GM18505 (cell line): ENCODE results near the gene CTDSP1.

Source experiments
- ATAC-seq: cut with Tn5 transposase; IDR thresholded peaks from one replicate; pipeline ENCODE4 v1.9.1; 2021; ENCODE audit not compliant: unreplicated experiment
- POLR2A ChIP-seq: IDR thresholded peaks from 4 replicates; pipeline ENCODE4 v1.6.1; 2011; ENCODE audit warnings: borderline replicate concordance; ENCODE audit not compliant: insufficient read depth, insufficient read length; ENCODE audit errors: extremely low read depth

CTDSP1 gene

DNA sequence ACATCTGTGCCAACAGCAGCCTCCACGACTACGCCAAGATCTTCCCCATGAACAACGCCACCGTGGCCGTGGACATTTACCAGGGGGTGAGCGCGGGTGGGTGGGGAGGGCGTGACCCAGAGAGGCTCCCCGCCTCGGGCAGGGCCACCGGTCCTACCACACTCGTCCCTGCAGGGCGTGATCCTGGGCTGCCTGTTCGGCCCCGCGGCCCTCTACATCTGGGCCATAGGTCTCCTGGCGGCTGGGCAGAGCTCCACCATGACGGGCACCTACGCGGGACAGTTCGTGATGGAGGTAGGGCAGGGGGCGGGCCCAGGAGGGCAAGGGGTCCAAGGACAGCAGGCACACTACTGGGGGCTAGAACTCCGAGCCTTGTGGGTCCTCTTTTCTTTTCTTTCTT is 8.5 kb upstream of the CTDSP1 start:
- no peak for ATAC-seq
- no peak for TF ChIP-seq POLR2A

DNA sequence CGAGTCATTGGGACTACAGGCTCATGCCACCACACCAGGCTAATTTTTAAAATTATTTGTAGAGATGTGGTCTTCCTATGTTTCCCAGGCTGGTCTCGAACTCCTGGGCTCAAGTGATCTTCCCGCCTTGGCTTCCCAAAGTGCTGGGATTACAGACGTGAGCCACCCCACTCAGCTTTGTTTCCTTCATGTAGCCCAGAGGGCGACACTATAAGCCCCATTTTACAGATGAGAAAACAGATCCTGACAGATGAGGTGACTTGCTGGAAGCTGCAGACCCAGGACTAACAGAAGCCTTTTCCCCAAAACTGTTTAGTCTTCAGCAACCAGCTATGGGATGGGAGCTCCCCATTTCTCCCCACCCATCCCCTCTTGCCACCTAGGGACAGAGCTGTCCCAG is 7.2 kb upstream of the CTDSP1 start:
- no peak for ATAC-seq
- no peak for TF ChIP-seq POLR2A

DNA sequence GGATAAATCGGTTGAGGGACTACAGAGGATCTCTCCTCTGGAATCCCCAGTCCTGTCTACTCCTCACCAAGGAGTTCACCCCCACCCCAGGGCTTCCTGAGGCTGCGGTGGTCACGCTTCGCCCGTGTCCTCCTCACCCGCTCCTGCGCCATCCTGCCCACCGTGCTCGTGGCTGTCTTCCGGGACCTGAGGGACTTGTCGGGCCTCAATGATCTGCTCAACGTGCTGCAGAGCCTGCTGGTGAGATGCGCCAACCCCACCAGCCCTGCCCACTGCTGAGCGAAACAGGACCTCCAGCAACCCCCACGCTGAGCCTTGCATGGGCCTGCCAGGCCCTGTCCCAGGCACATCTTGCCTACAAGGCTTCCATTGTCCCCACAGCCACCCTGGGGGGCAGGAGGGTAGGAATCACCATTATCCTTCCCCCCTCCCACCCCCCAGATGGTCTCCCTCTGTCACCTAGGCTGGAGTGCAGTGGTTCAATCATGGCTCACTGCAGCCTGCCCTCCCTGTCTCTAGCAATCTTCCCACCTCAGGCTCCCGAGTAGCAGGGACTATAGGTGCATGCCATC is 6.7 kb upstream of the CTDSP1 start:
- ATAC-seq, result no peak
- TF ChIP-seq POLR2A, result no peak

DNA sequence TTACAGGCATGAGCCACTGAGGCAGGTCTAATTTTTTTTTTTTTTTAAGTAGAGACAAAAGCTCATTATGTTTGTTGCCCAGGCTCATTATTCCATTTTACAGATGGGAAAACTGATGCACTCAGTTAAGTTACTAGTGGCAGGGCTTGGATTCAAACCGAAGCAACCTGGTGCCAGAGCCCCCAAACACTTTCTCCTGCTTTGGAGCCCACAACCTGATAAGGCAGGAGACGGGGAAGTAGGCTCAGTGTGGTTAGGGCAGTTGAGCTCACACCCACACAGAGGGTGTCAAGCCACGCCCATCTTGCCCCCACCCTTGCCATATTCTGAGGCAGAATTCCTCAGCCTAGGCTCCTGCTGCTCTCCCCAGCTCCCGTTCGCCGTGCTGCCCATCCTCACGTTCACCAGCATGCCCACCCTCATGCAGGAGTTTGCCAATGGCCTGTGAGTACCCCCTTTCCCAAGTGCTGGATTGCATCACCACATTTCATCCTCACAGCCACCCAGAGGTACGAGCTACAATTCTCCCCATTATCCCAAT is 5.8 kb upstream of the CTDSP1 start:
- no peak for TF ChIP-seq POLR2A
- ATAC-seq, result no peak

DNA sequence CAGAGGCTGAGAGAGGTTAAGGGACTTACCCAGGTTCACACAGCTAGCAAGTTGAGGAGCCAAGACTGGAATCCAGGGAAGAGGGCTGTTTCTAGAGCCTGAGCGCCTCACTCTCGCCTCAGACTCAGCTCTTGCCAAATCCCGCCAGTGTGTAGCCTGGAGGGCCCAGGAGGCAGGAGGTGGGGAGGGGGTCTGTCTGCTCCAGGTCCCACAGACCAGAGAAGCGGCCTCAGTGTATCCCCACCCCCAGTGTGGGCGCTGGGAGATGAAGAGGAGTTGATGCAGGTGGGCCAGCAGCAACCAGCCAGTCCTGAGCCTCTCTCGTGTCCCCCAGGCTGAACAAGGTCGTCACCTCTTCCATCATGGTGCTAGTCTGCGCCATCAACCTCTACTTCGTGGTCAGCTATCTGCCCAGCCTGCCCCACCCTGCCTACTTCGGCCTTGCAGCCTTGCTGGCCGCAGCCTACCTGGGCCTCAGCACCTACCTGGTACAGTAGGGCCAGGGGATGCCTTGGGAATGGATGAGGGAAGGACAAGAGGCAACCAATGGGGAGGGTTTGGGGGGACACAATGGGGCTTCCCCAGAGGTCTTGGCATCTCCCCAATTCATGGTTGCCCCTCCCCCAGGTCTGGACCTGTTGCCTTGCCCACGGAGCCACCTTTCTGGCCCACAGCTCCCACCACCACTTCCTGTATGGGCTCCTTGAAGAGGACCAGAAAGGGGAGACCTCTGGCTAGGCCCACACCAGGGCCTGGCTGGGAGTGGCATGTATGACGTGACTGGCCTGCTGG is 5.2 kb upstream of the CTDSP1 start:
- no peak for TF ChIP-seq POLR2A
- no peak for ATAC-seq

DNA sequence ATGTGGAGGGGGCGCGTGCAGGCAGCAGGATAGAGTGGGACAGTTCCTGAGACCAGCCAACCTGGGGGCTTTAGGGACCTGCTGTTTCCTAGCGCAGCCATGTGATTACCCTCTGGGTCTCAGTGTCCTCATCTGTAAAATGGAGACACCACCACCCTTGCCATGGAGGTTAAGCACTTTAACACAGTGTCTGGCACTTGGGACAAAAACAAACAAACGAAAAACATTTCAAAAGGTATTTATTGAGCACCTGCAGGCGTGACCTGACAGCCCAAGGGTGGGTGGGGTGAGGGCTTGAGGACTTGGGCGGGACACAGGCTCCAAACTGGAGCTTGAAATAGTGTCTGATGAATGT is 4.6 kb upstream of the CTDSP1 start:
- no peak for ATAC-seq
- TF ChIP-seq POLR2A, result no peak

DNA sequence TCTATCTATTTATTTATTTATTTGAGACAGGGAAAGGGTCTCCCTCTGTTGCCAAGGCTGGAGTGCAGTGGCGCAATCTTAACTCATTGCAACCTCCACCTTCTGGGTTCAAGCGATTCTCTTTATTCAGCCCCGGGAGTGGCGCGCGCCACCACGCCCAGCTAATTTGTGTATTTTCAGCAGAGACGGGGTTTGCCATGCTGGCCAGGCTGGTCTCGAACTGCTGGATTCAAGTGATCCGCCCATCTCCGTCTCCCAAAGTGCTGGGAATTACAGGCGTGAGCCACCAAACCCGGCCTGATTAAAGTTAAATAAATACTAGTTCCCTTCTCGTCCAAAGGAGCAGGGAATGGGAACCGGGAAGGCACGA is 4.2 kb upstream of the CTDSP1 start:
- TF ChIP-seq POLR2A, result no peak
- no peak for ATAC-seq

DNA sequence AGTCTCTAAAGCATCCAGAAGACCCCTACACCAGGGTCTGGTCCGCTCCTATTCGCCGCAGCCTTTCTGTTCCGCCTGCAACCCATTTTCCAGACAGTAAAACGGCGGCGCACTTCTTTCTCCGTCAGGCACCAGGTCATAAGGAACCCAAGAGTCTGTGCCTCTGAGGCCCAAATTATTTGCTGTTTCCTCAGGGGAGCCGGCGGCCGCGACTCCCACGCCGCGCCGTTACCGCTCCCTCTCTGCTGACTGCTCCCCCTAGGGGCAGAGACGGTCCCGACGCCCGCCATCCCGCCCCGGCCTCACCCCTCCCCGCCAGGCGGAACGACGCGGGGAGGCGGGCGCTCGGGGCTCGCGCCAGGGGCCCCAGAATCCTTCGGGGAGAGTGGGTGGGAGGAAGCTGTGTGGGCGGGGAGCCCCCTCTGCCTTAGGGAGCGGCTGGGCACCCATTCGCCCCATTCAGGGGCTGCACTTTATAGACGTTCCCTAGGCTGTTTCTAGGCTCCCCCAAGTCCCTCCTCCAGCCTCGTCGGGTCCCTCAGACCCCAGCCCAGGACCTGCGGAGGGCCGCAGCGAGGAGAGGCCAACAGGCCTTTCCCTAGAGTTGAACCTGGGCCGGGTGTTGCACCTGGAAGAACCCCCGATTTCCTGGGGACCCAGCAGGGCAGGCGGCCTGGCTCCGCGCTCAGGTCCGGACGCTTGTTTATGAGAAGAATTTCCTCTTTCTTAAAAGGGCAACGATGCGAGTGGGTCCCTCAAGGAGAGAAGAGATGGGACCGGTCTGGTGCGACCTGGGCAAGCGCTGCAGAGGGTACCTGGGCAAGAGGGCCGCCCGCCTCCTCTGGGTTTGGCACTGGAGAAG is 3.6 kb upstream of the CTDSP1 start:
- no peak for TF ChIP-seq POLR2A
- peak; percentile 44 for ATAC-seq

DNA sequence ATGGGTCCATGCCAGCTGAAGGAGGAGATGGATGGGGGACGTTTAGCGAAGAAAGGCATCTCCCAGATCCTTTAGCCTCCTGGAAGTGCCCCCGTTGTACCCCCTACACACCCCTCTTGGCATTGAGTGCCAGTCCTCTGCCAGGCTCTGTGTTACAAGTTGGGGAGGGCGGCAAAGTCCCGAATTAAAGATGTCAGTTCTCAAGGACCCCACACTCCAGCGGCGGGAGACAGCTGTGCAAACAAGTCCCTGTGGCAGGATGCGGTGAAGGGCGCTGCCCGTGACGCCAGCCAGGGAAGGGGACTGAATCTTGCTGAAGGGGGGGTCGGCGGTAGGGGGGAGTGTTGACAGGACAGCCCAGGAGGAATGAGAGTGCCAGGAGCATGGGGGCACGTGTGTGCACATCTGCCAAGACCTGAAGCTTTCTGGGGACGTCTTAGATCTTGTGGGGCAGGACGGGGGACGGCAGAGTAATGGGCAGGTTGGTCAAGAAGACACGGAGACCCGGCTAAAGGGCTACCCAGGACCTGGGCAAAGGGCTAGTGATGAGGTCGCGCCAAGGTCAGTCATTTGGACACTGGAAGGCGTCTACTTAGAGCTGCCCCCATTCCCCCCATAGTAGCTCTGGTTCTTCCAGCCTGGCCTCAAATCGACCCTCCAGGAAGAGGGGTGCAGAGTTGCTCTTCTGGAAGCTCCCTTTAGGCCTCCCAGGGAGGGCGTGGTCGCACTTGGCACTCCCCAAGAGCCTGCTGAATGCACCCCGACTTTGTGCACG is 2.8 kb upstream of the CTDSP1 start:
- ATAC-seq, result no peak
- peak; percentile 39 for TF ChIP-seq POLR2A

DNA sequence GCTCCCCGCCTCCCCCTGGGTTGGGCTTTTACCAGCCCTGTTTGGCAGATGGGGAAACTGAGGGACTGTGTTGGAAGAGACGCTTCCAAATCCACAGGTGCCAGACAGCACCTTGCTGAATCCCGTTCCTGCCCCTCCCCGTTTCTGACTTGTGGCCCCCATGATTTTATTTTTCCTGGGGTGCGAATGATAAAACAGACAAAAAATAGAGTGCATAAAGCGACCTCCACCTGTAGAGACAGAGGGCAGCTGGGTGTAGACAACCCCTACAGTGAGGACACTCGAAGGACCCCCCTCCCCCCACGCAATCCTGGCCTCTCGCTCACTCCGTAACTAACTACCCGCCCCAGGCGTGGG is 2.2 kb upstream of the CTDSP1 start:
- TF ChIP-seq POLR2A, result no peak

DNA sequence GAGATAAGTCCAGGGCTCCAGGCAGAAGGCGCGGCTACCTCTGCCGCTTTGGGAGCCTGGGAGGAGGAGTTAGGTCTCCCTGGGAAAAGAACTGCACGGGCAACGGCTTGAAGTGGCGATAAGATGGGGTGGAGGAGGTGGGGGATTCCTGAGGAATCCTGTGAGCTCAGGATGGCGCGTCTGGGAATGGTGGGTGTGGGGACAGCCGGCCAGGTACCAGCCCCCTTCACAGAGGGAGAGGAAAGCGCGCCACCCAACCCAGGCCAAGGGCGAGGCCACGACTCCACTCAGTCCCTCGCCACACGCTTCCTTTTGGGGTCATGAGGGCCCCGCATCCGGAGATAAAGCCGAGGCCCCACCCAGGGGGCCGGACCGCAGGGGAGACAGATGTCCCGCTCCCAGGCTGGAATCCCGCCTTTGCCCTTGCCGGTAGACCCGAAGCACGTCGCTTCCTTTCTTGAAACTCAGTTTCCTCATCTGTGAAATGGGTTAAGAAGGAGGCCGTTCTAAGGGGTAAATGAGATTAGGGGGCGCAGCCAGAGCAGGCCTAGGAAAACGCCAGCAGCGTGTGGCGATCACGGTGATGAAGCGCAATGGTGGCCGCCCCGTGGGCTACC is 1.7 kb upstream of the CTDSP1 start:
- no peak for ATAC-seq
- TF ChIP-seq POLR2A, result peak; percentile 71

More for the DNA sequence above, 2.2 kb upstream of the CTDSP1 start:
- no peak for ATAC-seq

DNA sequence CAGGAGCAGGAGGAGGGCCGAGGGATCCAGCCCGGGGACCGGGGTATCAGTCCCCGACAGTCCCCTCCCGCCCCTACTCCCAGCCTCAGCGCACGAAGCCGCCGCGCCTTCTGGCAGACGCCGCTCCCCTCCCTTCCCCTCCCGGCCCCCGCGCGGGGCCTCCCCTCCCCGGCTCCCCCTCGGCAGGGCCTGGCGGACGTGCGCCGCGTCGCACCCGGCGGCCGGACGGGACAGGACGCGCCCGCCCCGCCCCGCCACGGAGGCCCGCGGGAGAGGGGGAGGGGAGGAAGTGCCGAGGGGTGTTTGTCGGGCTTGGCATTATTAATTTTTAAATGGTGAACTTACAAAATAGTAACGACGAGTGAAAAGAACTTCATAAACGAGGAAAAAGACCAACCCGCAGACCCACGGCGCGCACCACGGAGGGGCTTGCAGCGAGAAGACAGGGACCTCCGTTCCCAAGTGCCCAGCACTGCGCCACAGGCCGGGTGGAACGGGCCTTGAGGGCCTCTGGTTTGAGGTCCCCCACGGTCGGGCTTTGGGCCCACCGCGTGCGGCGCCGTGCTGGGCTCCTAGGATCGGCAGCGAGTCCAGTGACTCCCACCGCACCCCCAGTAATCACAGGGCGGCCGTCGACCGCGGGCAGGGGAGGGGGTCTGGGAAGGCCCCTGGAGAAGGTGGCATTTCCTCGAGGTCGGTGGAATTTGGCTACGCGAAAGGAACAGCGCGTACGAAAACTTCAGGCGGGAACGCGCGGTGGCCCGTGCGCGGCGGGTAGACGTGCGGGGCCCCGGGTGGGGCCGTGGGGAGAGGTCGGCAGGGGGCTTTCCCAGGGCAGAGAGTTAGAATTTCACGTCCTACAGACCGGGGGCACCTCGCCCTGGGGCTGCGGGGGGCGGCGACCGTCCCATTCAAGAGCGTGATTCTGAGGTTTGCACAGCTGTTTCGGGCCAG is 954 bp upstream of the CTDSP1 start:
- ATAC-seq, result peak; percentile 25
- peak; percentile 7 for TF ChIP-seq POLR2A

DNA sequence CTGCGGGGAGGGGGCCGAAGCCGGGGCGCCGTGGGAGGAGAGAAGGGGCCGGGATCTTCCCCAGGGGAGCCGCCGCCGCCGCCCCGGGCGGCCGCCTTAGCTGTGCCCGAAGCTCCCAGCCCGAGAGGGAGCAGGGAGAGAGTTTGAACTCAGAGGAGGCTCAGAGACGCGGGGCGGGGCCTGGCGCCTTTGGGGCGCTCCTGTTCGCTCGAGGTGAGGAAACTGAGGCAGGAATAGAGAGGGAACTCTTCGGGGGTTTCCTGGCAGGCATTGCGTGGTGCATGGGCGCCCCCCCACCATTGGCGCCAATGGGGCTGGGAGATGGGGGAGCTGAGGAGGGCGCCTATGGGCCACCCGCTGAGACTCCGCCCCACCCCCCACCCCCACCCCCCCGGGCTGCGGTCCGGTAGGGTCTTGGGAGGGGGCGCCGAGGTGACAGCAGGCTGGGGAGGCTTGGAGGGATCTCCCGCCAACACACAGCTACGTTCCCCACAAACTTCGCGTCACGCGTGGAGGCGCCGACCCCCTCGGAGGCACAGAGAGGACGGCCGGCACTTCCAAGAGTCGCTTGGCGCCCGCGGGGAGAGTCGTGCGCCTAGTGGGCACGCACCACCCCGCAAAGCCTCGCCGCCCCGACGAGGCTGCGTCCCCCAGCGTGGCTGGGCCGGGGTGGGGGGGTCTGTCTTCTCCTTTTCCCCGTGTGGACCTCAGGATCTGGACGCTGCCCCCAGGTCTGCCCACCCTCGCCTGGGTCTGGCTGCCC is 680 bp downstream of the CTDSP1 start:
- ATAC-seq, result no peak
- no peak for TF ChIP-seq POLR2A
